GDM1 (cell line): ENCODE measurements around the gene BPIFA3.
"Not testable (repeated sequence)": the region's sequence is repeated elsewhere in the genome, so short reads cannot be mapped to it uniquely, and the experiment has no call there.

Source experiments
- DNase-seq: peaks from one replicate; lab custom pipeline; 2025; lab: John Stamatoyannopoulos, UW

Gene BPIFA3

GRCh38 chr20:33217052-33217451 is at the start of gene BPIFA3:
Gene BPIFA3, plus strand, starts transcription at chr20:33217352. Its CDS starts 185 bp downstream, at chr20:33217537.
- no peak for DNase-seq

- DNase-seq = no peak
These were observed 49.3 kb upstream of the BPIFA3 start, which contains the start of gene BPIFA2 for GRCh38 chr20:33167859-33168258. Gene BPIFA2, plus strand, starts transcription at chr20:33168159. Its CDS starts 987 bp downstream, at chr20:33169146.

GRCh38 chr20:33169176-33169794 is 47.9 kb upstream of the BPIFA3 start:
- no peak for DNase-seq

GRCh38 chr20:33172781-33173180 is 44.4 kb upstream of the BPIFA3 start:
- no peak for DNase-seq

GRCh38 chr20:33175123-33175522 is 42.0 kb upstream of the BPIFA3 start:
- DNase-seq = no peak

- DNase-seq = no peak
These were observed 41.1 kb upstream of the BPIFA3 start for GRCh38 chr20:33176101-33176500.

GRCh38 chr20:33177866-33178265 is 39.3 kb upstream of the BPIFA3 start:
- no peak for DNase-seq

- no peak for DNase-seq
These were observed 38.4 kb upstream of the BPIFA3 start for GRCh38 chr20:33178726-33179125.

- no peak for DNase-seq
These were observed 37.0 kb upstream of the BPIFA3 start for GRCh38 chr20:33180169-33180568.

- no peak for DNase-seq
These were observed 35.6 kb upstream of the BPIFA3 start for GRCh38 chr20:33181482-33182093.

- DNase-seq = no peak
These were observed 33.8 kb upstream of the BPIFA3 start for GRCh38 chr20:33183312-33183711.

- not testable (repeated sequence) for DNase-seq
These were observed 32.0 kb upstream of the BPIFA3 start for GRCh38 chr20:33185031-33185590.

GRCh38 chr20:33187491-33187890 is 29.7 kb upstream of the BPIFA3 start:
- DNase-seq = no peak

- DNase-seq = no peak
These were observed 28.7 kb upstream of the BPIFA3 start for GRCh38 chr20:33188421-33188820.

- DNase-seq = no peak
These were observed 25.7 kb upstream of the BPIFA3 start for GRCh38 chr20:33191484-33191883.

- DNase-seq = no peak
These were observed 25.2 kb upstream of the BPIFA3 start for GRCh38 chr20:33191955-33192354.

GRCh38 chr20:33192912-33193501 is 24.1 kb upstream of the BPIFA3 start:
- DNase-seq = no peak

- DNase-seq = no peak
These were observed 18.1 kb upstream of the BPIFA3 start for GRCh38 chr20:33199026-33199425.

GRCh38 chr20:33202451-33202850 is 14.7 kb upstream of the BPIFA3 start:
- DNase-seq = no peak

GRCh38 chr20:33203444-33203843 is 13.7 kb upstream of the BPIFA3 start:
- DNase-seq = no peak

- DNase-seq = no peak
These were observed 7.4 kb upstream of the BPIFA3 start for GRCh38 chr20:33209789-33210188.

- no peak for DNase-seq
These were observed 6.8 kb upstream of the BPIFA3 start for GRCh38 chr20:33210371-33210770.

GRCh38 chr20:33211817-33212424 is 5.2 kb upstream of the BPIFA3 start:
- no peak for DNase-seq
